ENCODE data around the gene MAP3K2. TPM values are rescaled to one million over a fixed set of nuclear protein-coding genes. Genes with fewer than 3 reads are reported as not detected.
"Not testable (repeated sequence)": the region's sequence is repeated elsewhere in the genome, so short reads cannot be mapped to it uniquely, and the experiment has no call there.

MAP3K2 gene
- total RNA-seq, 1 experiment from 2014 or later, result 23.6 TPM

- in situ Hi-C loops (cut with HindIII; ENCODE audit: low pct_unique_long_range_greater_than_20kb, low sequenced_read_pairs), result no loop called here
- no peak for DNase-seq (ENCODE audit: low read depth)
These were observed 24.8 kb downstream of the MAP3K2 start for GRCh38 chr2:127362971-127363370.

- in situ Hi-C loops (cut with HindIII; ENCODE audit: low pct_unique_long_range_greater_than_20kb, low sequenced_read_pairs), result no loop called here
- no peak for DNase-seq (ENCODE audit: low read depth)
These were observed 25.6 kb downstream of the MAP3K2 start for GRCh38 chr2:127361929-127362885.

- no peak for DNase-seq (ENCODE audit: low read depth)
- in situ Hi-C loops (cut with HindIII; ENCODE audit: low pct_unique_long_range_greater_than_20kb, low sequenced_read_pairs), result no loop called here
These were observed 27.5 kb downstream of the MAP3K2 start for GRCh38 chr2:127360242-127360641.

- in situ Hi-C loops (cut with HindIII; ENCODE audit: low pct_unique_long_range_greater_than_20kb, low sequenced_read_pairs), result no loop called here
- DNase-seq (ENCODE audit: low read depth), result no peak
These were observed 28.3 kb downstream of the MAP3K2 start for GRCh38 chr2:127359520-127359919.

GRCh38 chr2:127358971-127359370 lies 28.8 kb downstream of the MAP3K2 start:
- no peak for DNase-seq (ENCODE audit: low read depth)
- in situ Hi-C loops (cut with HindIII; ENCODE audit: low pct_unique_long_range_greater_than_20kb, low sequenced_read_pairs), result no loop called here

GRCh38 chr2:127358044-127358443 lies 29.7 kb downstream of the MAP3K2 start:
- no peak for DNase-seq (ENCODE audit: low read depth)

GRCh38 chr2:127357591-127357990 lies 30.2 kb downstream of the MAP3K2 start:
- in situ Hi-C loops (cut with HindIII; ENCODE audit: low pct_unique_long_range_greater_than_20kb, low sequenced_read_pairs), result no loop called here
- no peak for DNase-seq (ENCODE audit: low read depth)

More at GRCh38 chr2:127358044-127358443, 29.7 kb downstream of the MAP3K2 start:
- in situ Hi-C loops (cut with HindIII; ENCODE audit: low pct_unique_long_range_greater_than_20kb, low sequenced_read_pairs), result no loop called here

- DNase-seq (ENCODE audit: low read depth), result no peak
- in situ Hi-C loops (cut with HindIII; ENCODE audit: low pct_unique_long_range_greater_than_20kb, low sequenced_read_pairs), result no loop called here
These were observed 31.2 kb downstream of the MAP3K2 start for GRCh38 chr2:127356531-127356930.

GRCh38 chr2:127355407-127356008 lies 32.3 kb downstream of the MAP3K2 start:
- in situ Hi-C loops (cut with HindIII; ENCODE audit: low pct_unique_long_range_greater_than_20kb, low sequenced_read_pairs), result no loop called here
- DNase-seq (ENCODE audit: low read depth), result no peak

GRCh38 chr2:127353873-127354676 lies 33.7 kb downstream of the MAP3K2 start:
- in situ Hi-C loops (cut with HindIII; ENCODE audit: low pct_unique_long_range_greater_than_20kb, low sequenced_read_pairs); DNase-seq (ENCODE audit: low read depth): not testable (repeated sequence)

GRCh38 chr2:127353223-127353622 lies 34.6 kb downstream of the MAP3K2 start:
- in situ Hi-C loops (cut with HindIII; ENCODE audit: low pct_unique_long_range_greater_than_20kb, low sequenced_read_pairs), result not testable (repeated sequence)

GRCh38 chr2:127351603-127352002 lies 36.2 kb downstream of the MAP3K2 start:
- DNase-seq (ENCODE audit: low read depth), result no peak
- in situ Hi-C loops (cut with HindIII; ENCODE audit: low pct_unique_long_range_greater_than_20kb, low sequenced_read_pairs), result no loop called here

More at GRCh38 chr2:127353223-127353622, 34.6 kb downstream of the MAP3K2 start:
- not testable (repeated sequence) for DNase-seq (ENCODE audit: low read depth)

- no peak for DNase-seq (ENCODE audit: low read depth)
- in situ Hi-C loops (cut with HindIII; ENCODE audit: low pct_unique_long_range_greater_than_20kb, low sequenced_read_pairs), result no loop called here
These were observed 39.3 kb downstream of the MAP3K2 start for GRCh38 chr2:127348426-127349000.

- DNase-seq (ENCODE audit: low read depth), result no peak
- in situ Hi-C loops (cut with HindIII; ENCODE audit: low pct_unique_long_range_greater_than_20kb, low sequenced_read_pairs), result no loop called here
These were observed 39.9 kb downstream of the MAP3K2 start for GRCh38 chr2:127347734-127348392.

- in situ Hi-C loops (cut with HindIII; ENCODE audit: low pct_unique_long_range_greater_than_20kb, low sequenced_read_pairs), result no loop called here
- no peak for DNase-seq (ENCODE audit: low read depth)
These were observed 40.8 kb downstream of the MAP3K2 start for GRCh38 chr2:127347015-127347414.

- in situ Hi-C loops (cut with HindIII; ENCODE audit: low pct_unique_long_range_greater_than_20kb, low sequenced_read_pairs), result no loop called here
- no peak for DNase-seq (ENCODE audit: low read depth)
These were observed 44.5 kb downstream of the MAP3K2 start for GRCh38 chr2:127343277-127343676.

GRCh38 chr2:127342101-127342500 lies 45.7 kb downstream of the MAP3K2 start:
- DNase-seq (ENCODE audit: low read depth), result no peak
- in situ Hi-C loops (cut with HindIII; ENCODE audit: low pct_unique_long_range_greater_than_20kb, low sequenced_read_pairs), result no loop called here

GRCh38 chr2:127332335-127332734 lies 55.4 kb downstream of the MAP3K2 start:
- in situ Hi-C loops (cut with HindIII; ENCODE audit: low pct_unique_long_range_greater_than_20kb, low sequenced_read_pairs), result no loop called here
- no peak for DNase-seq (ENCODE audit: low read depth)
